Activated CD8-positive, alpha-beta memory T cell treated with anti-CD3 and anti-CD28 coated beads for 36 hours (primary cell): Measurements from ENCODE around the gene RIIAD1. TPM values are rescaled to one million over a fixed set of nuclear protein-coding genes. Genes with fewer than 3 reads are reported as not detected.
"Not testable (repeated sequence)": the region's sequence is repeated elsewhere in the genome, so short reads cannot be mapped to it uniquely, and the experiment has no call there.

Experiments used
- CTCF ChIA-PET: fragments of 350-600 bp; sonication (Branson Sonifier 250); formaldehyde crosslinking; loops from one replicate; lab custom pipeline; 2021; ENCODE audit warnings: antibody characterized with exemption; lab: Charles Lee
- POLR2A ChIA-PET: fragments of 350-600 bp; sonication (Branson Sonifier 250); formaldehyde crosslinking; loops from one replicate; lab custom pipeline; 2021; ENCODE audit warnings: antibody characterized with exemption; lab: Charles Lee
- total RNA-seq, 2 experiments: library from RNA; stranded (reverse); gene quantifications; one replicate each; pipeline ENCODE4 v1.2.3, GENCODE V29; 2021

RIIAD1 gene
- total RNA-seq, 2 experiments from 2014 or later: not detected

GRCh38 chr1:151723726-151724370, 2.5 kb downstream of the RIIAD1 start:
- POLR2A ChIA-PET: no interaction called here
- CTCF ChIA-PET: no interaction called here

- POLR2A ChIA-PET: no interaction called here
- CTCF ChIA-PET: no interaction called here
These were observed 7.1 kb downstream of the RIIAD1 start for GRCh38 chr1:151728151-151729054.

- POLR2A ChIA-PET: no interaction called here
- CTCF ChIA-PET: no interaction called here
These were observed 8.0 kb downstream of the RIIAD1 start for GRCh38 chr1:151729157-151729965.

- POLR2A ChIA-PET: no interaction called here
- CTCF ChIA-PET: no interaction called here
These were observed 8.6 kb downstream of the RIIAD1 start for GRCh38 chr1:151729966-151730291.

GRCh38 chr1:151733126-151733525, 11.8 kb downstream of the RIIAD1 start:
- POLR2A ChIA-PET: no interaction called here
- CTCF ChIA-PET: no interaction called here

- POLR2A ChIA-PET: not testable (repeated sequence)
- CTCF ChIA-PET: interaction anchor here (0.9 to 1.8 kb wide), 4 partner anchors 102 to 287 kb away, joined by 3 to 4 read pairs (median 4); no protein-coding TSS in a partner anchor
These were observed 12.7 kb downstream of the RIIAD1 start for GRCh38 chr1:151733995-151734394.

GRCh38 chr1:151737026-151737425, 15.7 kb downstream of the RIIAD1 start:
- POLR2A ChIA-PET: interaction anchor here (0.7 kb wide), 1 partner anchor 143 kb away, joined by 3 read pairs; no protein-coding TSS in a partner anchor
- CTCF ChIA-PET: interaction anchor here (1.4 kb wide), 1 partner anchor 143 kb away, joined by 5 read pairs; no protein-coding TSS in a partner anchor

- ChIA-PET POLR2A (interaction anchor here (0.7 kb wide), 1 partner anchor 144 kb away, joined by 3 read pairs; no protein-coding TSS in a partner anchor), CTCF (interaction anchor here (1.4 kb wide), 1 partner anchor 144 kb away, joined by 5 read pairs; no protein-coding TSS in a partner anchor)
These were observed 16.2 kb downstream of the RIIAD1 start for GRCh38 chr1:151737479-151737878.

GRCh38 chr1:151739590-151740355, 18.5 kb downstream of the RIIAD1 start:
- POLR2A ChIA-PET: no interaction called here
- CTCF ChIA-PET: no interaction called here

- ChIA-PET POLR2A (no interaction called here), CTCF (interaction anchor here (0.7 kb wide), 1 partner anchor 148 kb away, joined by 3 read pairs; no protein-coding TSS in a partner anchor)
These were observed 20.2 kb downstream of the RIIAD1 start for GRCh38 chr1:151741516-151741915.

GRCh38 chr1:151756291-151756690, 35.0 kb downstream of the RIIAD1 start:
- POLR2A ChIA-PET: no interaction called here
- CTCF ChIA-PET: no interaction called here

- ChIA-PET POLR2A (no interaction called here), CTCF (interaction anchor here (0.7 kb wide), 1 partner anchor 306 kb away, joined by 3 read pairs; no protein-coding TSS in a partner anchor)
These were observed 37.9 kb downstream of the RIIAD1 start for GRCh38 chr1:151759241-151759640.

- ChIA-PET CTCF (interaction anchor here (0.8 kb wide), 1 partner anchor 144 kb away, joined by 3 read pairs; no protein-coding TSS in a partner anchor), POLR2A (no interaction called here)
These were observed 39.5 kb downstream of the RIIAD1 start for GRCh38 chr1:151760597-151761385.

GRCh38 chr1:151762941-151763921, 41.9 kb downstream of the RIIAD1 start, which contains the start of gene MRPL9:
Gene MRPL9, minus strand, starts transcription at chr1:151763496. Its CDS starts 17 bp downstream, at chr1:151763479.
- POLR2A ChIA-PET: interaction anchor here (0.9 to 1.4 kb wide), 4 partner anchors 26 to 83 kb away, joined by 3 to 5 read pairs (median 4); partner anchors contain the start of gene C2CD4D
- CTCF ChIA-PET: interaction anchor here (1.1 kb wide), 2 partner anchors 65 to 73 kb away, joined by 3 to 5 read pairs; no protein-coding TSS in a partner anchor

GRCh38 chr1:151763990-151764389, 42.7 kb downstream of the RIIAD1 start:
- POLR2A ChIA-PET: interaction anchor here (1.1 kb wide), 1 partner anchor 27 kb away, joined by 3 read pairs; no protein-coding TSS in a partner anchor
- CTCF ChIA-PET: interaction anchor here (1.1 kb wide), 1 partner anchor 72 kb away, joined by 5 read pairs; no protein-coding TSS in a partner anchor
